Myocyte (in vitro differentiated cells): Measurements from ENCODE around the gene RIIAD1. TPM values are rescaled to one million over a fixed set of nuclear protein-coding genes. Genes with fewer than 3 reads are reported as not detected.
A peak's percentile ranks its signal among the peaks of the same experiment; 100 is the strongest.
"Not testable (repeated sequence)": the region's sequence is repeated elsewhere in the genome, so short reads cannot be mapped to it uniquely, and the experiment has no call there.

Experiments used
- DNase-seq: peaks from one replicate; pipeline ENCODE4 v3.0.0-alpha.2; 2012; ENCODE audit warnings: low read depth
- total RNA-seq: library from RNA; depleted of rRNA; stranded (reverse); fragments of >200 nt; gene quantifications from 2 replicates; pipeline ENCODE4 v1.2.3, GENCODE V29; 2014

Gene RIIAD1
- total RNA-seq, 1 donor from 2014 or later, result not detected

- no peak for DNase-seq
Measured at GRCh38 chr1:151729966-151730291, 8.6 kb downstream of the RIIAD1 start.

GRCh38 chr1:151733126-151733525 lies 11.8 kb downstream of the RIIAD1 start:
- no peak for DNase-seq

- DNase-seq, result not testable (repeated sequence)
Measured at GRCh38 chr1:151733995-151734394, 12.7 kb downstream of the RIIAD1 start.

- DNase-seq, result no peak
Measured at GRCh38 chr1:151737026-151737425, 15.7 kb downstream of the RIIAD1 start.

- DNase-seq, result no peak
Measured at GRCh38 chr1:151737479-151737878, 16.2 kb downstream of the RIIAD1 start.

GRCh38 chr1:151739590-151740355 lies 18.5 kb downstream of the RIIAD1 start:
- DNase-seq, result no peak

- no peak for DNase-seq
Measured at GRCh38 chr1:151741516-151741915, 20.2 kb downstream of the RIIAD1 start.

- no peak for DNase-seq
Measured at GRCh38 chr1:151756291-151756690, 35.0 kb downstream of the RIIAD1 start.

- DNase-seq, result no peak
Measured at GRCh38 chr1:151759241-151759640, 37.9 kb downstream of the RIIAD1 start.

- no peak for DNase-seq
Measured at GRCh38 chr1:151760597-151761385, 39.5 kb downstream of the RIIAD1 start.

- DNase-seq, result peak; percentile 93
Measured at GRCh38 chr1:151762941-151763921, 41.9 kb downstream of the RIIAD1 start, which contains the start of gene MRPL9. Gene MRPL9, minus strand, starts transcription at chr1:151763496. Its CDS starts 17 bp downstream, at chr1:151763479.

GRCh38 chr1:151763990-151764389 lies 42.7 kb downstream of the RIIAD1 start:
- no peak for DNase-seq

GRCh38 chr1:151768351-151769066 lies 47.2 kb downstream of the RIIAD1 start:
- DNase-seq, result not testable (repeated sequence)

- DNase-seq, result not testable (repeated sequence)
Measured at GRCh38 chr1:151769270-151769669, 47.9 kb downstream of the RIIAD1 start.

- DNase-seq, result no peak
Measured at GRCh38 chr1:151773702-151774101, 52.4 kb downstream of the RIIAD1 start.

GRCh38 chr1:151774256-151774922 lies 53.1 kb downstream of the RIIAD1 start:
- no peak for DNase-seq

- peak; percentile 36 for DNase-seq
Measured at GRCh38 chr1:151775894-151776664, 54.8 kb downstream of the RIIAD1 start.

- DNase-seq, result no peak
Measured at GRCh38 chr1:151776665-151777062, 55.3 kb downstream of the RIIAD1 start.

GRCh38 chr1:151777317-151777716 lies 56.0 kb downstream of the RIIAD1 start:
- no peak for DNase-seq
